Loucy (cell line): ENCODE results near the gene KIF27.
"Not testable (repeated sequence)": the region's sequence is repeated elsewhere in the genome, so short reads cannot be mapped to it uniquely, and the experiment has no call there.

Experiments
- H2AFZ ChIP-seq: fragments of 200-600 bp; sonication (generic); 2 replicates; pipeline ENCODE4 v1.6.0; 2016; ENCODE audit warnings: antibody characterized with exemption, mild to moderate bottlenecking, low read length, moderate library complexity
- H3F3A ChIP-seq: fragments of 200-600 bp; 2 replicates; pipeline ENCODE4 v1.6.0; 2016; ENCODE audit warnings: antibody characterized with exemption, low read depth, mild to moderate bottlenecking
- H3K27me3 ChIP-seq: fragments of 200-600 bp; sonication (generic); 2 replicates; pipeline ENCODE4 v1.6.1; 2014; ENCODE audit warnings: low read length, mild to moderate bottlenecking; ENCODE audit not compliant: insufficient read depth, poor library complexity, severe bottlenecking
- H3K36me3 ChIP-seq: fragments of 200-600 bp; sonication (generic); 2 replicates; pipeline ENCODE4 v1.6.1; 2016; ENCODE audit warnings: low read length; ENCODE audit not compliant: insufficient read depth
- H3K4me1 ChIP-seq: fragments of 200-600 bp; sonication (generic); 2 replicates; pipeline ENCODE4 v1.5.1; 2014; ENCODE audit warnings: low read length, mild to moderate bottlenecking; ENCODE audit not compliant: insufficient read depth, poor library complexity, severe bottlenecking
- H3K4me2 ChIP-seq: fragments of 200-600 bp; sonication (generic); 2 replicates; pipeline ENCODE4 v1.6.0; 2014; ENCODE audit warnings: antibody characterized with exemption, low read length, low read depth, mild to moderate bottlenecking; ENCODE audit not compliant: poor library complexity, severe bottlenecking
- H3K4me3 ChIP-seq: fragments of 200-600 bp; sonication (generic); 2 replicates; pipeline ENCODE4 v1.5.1; 2014; ENCODE audit warnings: low read length, mild to moderate bottlenecking, mixed read lengths; ENCODE audit not compliant: poor library complexity, severe bottlenecking
- H3K79me2 ChIP-seq: fragments of 200-600 bp; sonication (generic); 2 replicates; pipeline ENCODE4 v1.6.1; 2014; ENCODE audit warnings: low read length; ENCODE audit not compliant: insufficient read depth
- H3K9ac ChIP-seq: fragments of 200-600 bp; sonication (generic); 2 replicates; pipeline ENCODE4 v1.6.0; 2014; ENCODE audit warnings: mild to moderate bottlenecking, low read depth, low read length, moderate library complexity; ENCODE audit not compliant: poor library complexity, severe bottlenecking
- H3K9me2 ChIP-seq: fragments of 200-600 bp; sonication (generic); replicated peaks from 2 replicates; pipeline ENCODE4 v1.6.1; 2016; ENCODE audit warnings: low read depth, low read length, mixed read lengths
- H3K9me3 ChIP-seq: fragments of 200-600 bp; sonication (generic); 2 replicates; pipeline ENCODE4 v1.6.1; 2014; ENCODE audit warnings: mild to moderate bottlenecking, antibody characterized with exemption, low read length, low read depth; ENCODE audit not compliant: insufficient read depth
- H4K20me1 ChIP-seq: fragments of 200-600 bp; sonication (generic); 2 replicates; pipeline ENCODE4 v1.6.0; 2014; ENCODE audit warnings: antibody characterized with exemption, low read length, mild to moderate bottlenecking; ENCODE audit not compliant: insufficient read depth, poor library complexity, severe bottlenecking
- EZH2phosphoT487 ChIP-seq: fragments of 200-600 bp; IDR thresholded peaks from 2 replicates; pipeline ENCODE4 v1.6.1; 2018; ENCODE audit warnings: antibody characterized with exemption, mild to moderate bottlenecking, moderate library complexity, borderline replicate concordance
- TF ChIP-seq, protein P1 (sequence below): fragments of 200-600 bp; sonication (generic); conservative IDR thresholded peaks from 2 replicates; pipeline ENCODE4 v1.5.1; 2014; ENCODE audit warnings: mild to moderate bottlenecking, antibody characterized with exemption, low read length

The KIF27 gene

GRCh38 chr9:83912194-83912593, 9.0 kb downstream of the KIF27 start:
- H3K4me3 ChIP-seq, H3K36me3 ChIP-seq, H3K9me2 ChIP-seq, H3K9ac ChIP-seq, H3K79me2 ChIP-seq, H3K9me3 ChIP-seq, H3K4me2 ChIP-seq, H3K27me3 ChIP-seq, H4K20me1 ChIP-seq, H3K4me1 ChIP-seq, H2AFZ ChIP-seq, H3F3A ChIP-seq: not testable (repeated sequence)
- TF ChIP-seq, protein P1, sequence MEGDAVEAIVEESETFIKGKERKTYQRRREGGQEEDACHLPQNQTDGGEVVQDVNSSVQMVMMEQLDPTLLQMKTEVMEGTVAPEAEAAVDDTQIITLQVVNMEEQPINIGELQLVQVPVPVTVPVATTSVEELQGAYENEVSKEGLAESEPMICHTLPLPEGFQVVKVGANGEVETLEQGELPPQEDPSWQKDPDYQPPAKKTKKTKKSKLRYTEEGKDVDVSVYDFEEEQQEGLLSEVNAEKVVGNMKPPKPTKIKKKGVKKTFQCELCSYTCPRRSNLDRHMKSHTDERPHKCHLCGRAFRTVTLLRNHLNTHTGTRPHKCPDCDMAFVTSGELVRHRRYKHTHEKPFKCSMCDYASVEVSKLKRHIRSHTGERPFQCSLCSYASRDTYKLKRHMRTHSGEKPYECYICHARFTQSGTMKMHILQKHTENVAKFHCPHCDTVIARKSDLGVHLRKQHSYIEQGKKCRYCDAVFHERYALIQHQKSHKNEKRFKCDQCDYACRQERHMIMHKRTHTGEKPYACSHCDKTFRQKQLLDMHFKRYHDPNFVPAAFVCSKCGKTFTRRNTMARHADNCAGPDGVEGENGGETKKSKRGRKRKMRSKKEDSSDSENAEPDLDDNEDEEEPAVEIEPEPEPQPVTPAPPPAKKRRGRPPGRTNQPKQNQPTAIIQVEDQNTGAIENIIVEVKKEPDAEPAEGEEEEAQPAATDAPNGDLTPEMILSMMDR, result peak; percentile 44

DNA sequence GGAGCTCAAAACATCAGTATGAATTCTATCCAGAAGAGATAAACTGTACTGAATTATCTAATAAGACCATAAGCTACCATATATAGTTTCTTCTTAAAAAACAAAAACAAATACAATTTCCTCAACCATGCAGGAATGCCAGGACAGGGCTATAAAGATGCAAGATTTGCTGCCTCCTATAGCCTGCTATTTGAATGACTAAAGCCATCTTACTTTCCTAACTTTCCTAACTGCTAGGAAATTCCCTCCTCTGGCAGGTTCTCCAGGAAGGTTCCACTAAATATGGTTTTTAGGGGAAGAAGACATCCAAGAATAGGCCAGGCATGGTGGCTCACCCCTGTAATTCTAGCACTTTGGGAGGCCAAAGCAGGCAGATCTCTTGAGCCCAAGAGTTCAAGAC, 15.1 kb downstream of the KIF27 start:
- Histone ChIP-seq H4K20me1 (no peaks in the 10 kb centered on the region), H2AFZ (no peak overlapping the region), H3K9me3 (no peaks in the 10 kb centered on the region), H3K36me3 (no peaks in the 10 kb centered on the region), H3F3A (no peaks in the 10 kb centered on the region), H3K9me2 (no peaks in the 10 kb centered on the region), H3K4me2 (no peak overlapping the region), H3K27me3 (no peaks in the 10 kb centered on the region), H3K79me2 (no peaks in the 10 kb centered on the region), H3K9ac (no peak overlapping the region), H3K4me1 (no peaks in the 10 kb centered on the region), H3K4me3 (no peak overlapping the region)
- TF ChIP-seq EZH2phosphoT487, result no peak
- TF ChIP-seq, protein P1, result no peak

- H3K4me1 ChIP-seq, H3F3A ChIP-seq, H3K4me2 ChIP-seq, H2AFZ ChIP-seq, H3K9me2 ChIP-seq, H3K27me3 ChIP-seq, H3K79me2 ChIP-seq, H3K9me3 ChIP-seq, H3K4me3 ChIP-seq, H3K9ac ChIP-seq, H4K20me1 ChIP-seq, H3K36me3 ChIP-seq: not testable (repeated sequence)
Measured at GRCh38 chr9:83900615-83901014, 20.6 kb downstream of the KIF27 start.

GRCh38 chr9:83894301-83894700, 26.9 kb downstream of the KIF27 start:
- not testable (repeated sequence) for H3K9me2 ChIP-seq, H3K27me3 ChIP-seq, H3K4me2 ChIP-seq, H3K4me1 ChIP-seq, H3K4me3 ChIP-seq, H2AFZ ChIP-seq, H3K9ac ChIP-seq, H3F3A ChIP-seq, H3K36me3 ChIP-seq, H3K79me2 ChIP-seq, H4K20me1 ChIP-seq, H3K9me3 ChIP-seq

- H3K9me2 ChIP-seq, H3F3A ChIP-seq, H4K20me1 ChIP-seq, H3K9me3 ChIP-seq, H3K4me1 ChIP-seq, H3K4me2 ChIP-seq, H2AFZ ChIP-seq, H3K27me3 ChIP-seq, H3K36me3 ChIP-seq, H3K79me2 ChIP-seq, H3K4me3 ChIP-seq, H3K9ac ChIP-seq: not testable (repeated sequence)
Measured at GRCh38 chr9:83886498-83886897, 34.7 kb downstream of the KIF27 start.

GRCh38 chr9:83885559-83886240, 35.5 kb downstream of the KIF27 start:
- H4K20me1 ChIP-seq, H2AFZ ChIP-seq, H3F3A ChIP-seq, H3K4me2 ChIP-seq, H3K79me2 ChIP-seq, H3K9me2 ChIP-seq, H3K4me1 ChIP-seq, H3K9ac ChIP-seq, H3K27me3 ChIP-seq, H3K4me3 ChIP-seq, H3K9me3 ChIP-seq, H3K36me3 ChIP-seq: not testable (repeated sequence)
